ENCODE data around the gene YAF2. TPM values are rescaled to one million over a fixed set of nuclear protein-coding genes. Genes with fewer than 3 reads are reported as not detected.

The YAF2 gene
- total and polyA plus RNA-seq, 2 experiments from 2014 or later: 26.9 to 39.3 TPM

- no peak overlapping the region for H3K4me3 ChIP-seq
- DNase-seq (ENCODE audit: low read depth in 1 of 2, low spot score in 1 of 2): no peak
- H3K27me3 ChIP-seq: no peaks in the 10 kb centered on the region
- H3K9me3 ChIP-seq (ENCODE audit: low read depth): no peaks in the 10 kb centered on the region
- TF ChIP-seq CTCF (IDR thresholded peaks at IDR 0.05; ENCODE audit: low read depth, low read length): no peak
- H3K27ac ChIP-seq: no peak overlapping the region
- H3K36me3 ChIP-seq: peaks cover 11% of the 10 kb centered on the region
- no peaks in the 10 kb centered on the region for H3K4me1 ChIP-seq (ENCODE audit: low read depth)
Measured at GRCh38 chr12:42118136-42118879, 119.7 kb downstream of the YAF2 start.

DNA sequence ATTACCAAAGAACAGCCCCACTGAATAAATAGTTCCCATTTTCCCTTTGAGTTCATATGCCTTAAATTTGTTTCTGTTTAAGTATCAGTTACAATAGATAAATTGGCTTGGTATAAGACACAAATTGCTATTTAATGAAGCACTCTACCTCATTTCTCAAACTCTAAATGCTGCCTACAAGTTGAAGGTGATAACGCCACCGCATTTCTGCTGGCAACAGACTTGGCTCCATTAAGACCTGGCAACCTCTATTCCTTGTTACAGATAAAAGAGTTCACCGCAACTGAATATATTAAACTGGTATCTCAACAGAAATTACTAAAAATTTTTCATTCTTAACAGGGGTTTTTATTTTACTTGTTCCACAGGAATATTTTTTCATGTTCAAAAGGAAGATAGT lies 129.0 kb downstream of the YAF2 start:
- DNase-seq (ENCODE audit: low read depth in 1 of 2, low spot score in 1 of 2): no peak
- no peaks in the 10 kb centered on the region for H3K27me3 ChIP-seq
- H3K36me3 ChIP-seq: peaks cover 10% of the 10 kb centered on the region
- no peak overlapping the region for H3K4me3 ChIP-seq
- no peaks in the 10 kb centered on the region for H3K4me1 ChIP-seq (ENCODE audit: low read depth)
- no peak overlapping the region for H3K27ac ChIP-seq
- TF ChIP-seq CTCF (IDR thresholded peaks at IDR 0.05; ENCODE audit: low read depth, low read length): no peak
- H3K9me3 ChIP-seq (ENCODE audit: low read depth): no peaks in the 10 kb centered on the region

Other genes with a start within 250 kb of the YAF2 start
- gene GXYLT1, start 93.4 kb downstream of the YAF2 start, total RNA-seq: 9.4 and 15.6 TPM in 2 replicates
- 6.9 and 8.7 TPM in 2 replicates for gene GXYLT1, start 93.4 kb downstream of the YAF2 start, polyA plus RNA-seq
- 30.2 and 30.4 TPM in 2 replicates for gene ZCRB1, start 87.8 kb upstream of the YAF2 start, total RNA-seq
- gene ZCRB1, start 87.8 kb upstream of the YAF2 start, polyA plus RNA-seq: 135 and 140 TPM in 2 replicates
- gene PPHLN1, start 87.9 kb upstream of the YAF2 start, total RNA-seq: 77.6 and 87.8 TPM in 2 replicates
- 70.6 and 93.0 TPM in 2 replicates for gene PPHLN1, start 87.9 kb upstream of the YAF2 start, polyA plus RNA-seq

All from cardiac muscle cell (in vitro differentiated cells and primary cell).